HFFc6 (cell line): ENCODE data around the gene RNLS. TPM values are rescaled to one million over a fixed set of nuclear protein-coding genes. Genes with fewer than 3 reads are reported as not detected.

Experiments
- DNase-seq: peaks from one replicate; pipeline ENCODE4 v3.0.0-alpha.2; 2018
- H3K27ac Mint-ChIP-seq: 2 replicates; pipeline ENCODE4 v1.8.0; 2020; ENCODE audit warnings: mild to moderate bottlenecking, mixed read lengths
- H3K27me3 Mint-ChIP-seq: 2 replicates; pipeline ENCODE4 v1.8.0; 2021; ENCODE audit warnings: mild to moderate bottlenecking, moderate library complexity, mixed read lengths; ENCODE audit not compliant: insufficient read depth
- H3K36me3 Mint-ChIP-seq: 2 replicates; pipeline ENCODE4 v1.8.0; 2021; ENCODE audit warnings: low read depth, mixed read lengths
- H3K4me1 Mint-ChIP-seq: 2 replicates; pipeline ENCODE4 v1.8.0; 2020; ENCODE audit warnings: low read depth, mixed read lengths
- H3K4me3 Mint-ChIP-seq: 2 replicates; pipeline ENCODE4 v1.8.0; 2020; ENCODE audit warnings: mild to moderate bottlenecking, moderate library complexity, mixed read lengths
- H3K9me3 Mint-ChIP-seq: 2 replicates; pipeline ENCODE4 v1.8.0; 2020; ENCODE audit warnings: mild to moderate bottlenecking, mixed read lengths
- total RNA-seq, 6 experiments: library from RNA; stranded (reverse); fragmentation: NEBNext Ultra II Directional; extraction: Animal tissue kit (Norgen Biotek cat#: 25700); gene quantifications; 2 replicates in 1 of 6; 3 replicates in 5 of 6; pipeline ENCODE4 v1.2.3, GENCODE V29; 2021
- TF ChIP-seq, protein P1 (sequence below): fragments of 200-600 bp; sonication (generic); IDR thresholded peaks from 2 replicates; pipeline ENCODE4 v1.5.0; 2021; ENCODE audit warnings: antibody characterized with exemption, mild to moderate bottlenecking

Gene RNLS
- total RNA-seq, 6 experiments from 2014 or later, result 1.8 to 3.1 (median 2.4) TPM

DNA sequence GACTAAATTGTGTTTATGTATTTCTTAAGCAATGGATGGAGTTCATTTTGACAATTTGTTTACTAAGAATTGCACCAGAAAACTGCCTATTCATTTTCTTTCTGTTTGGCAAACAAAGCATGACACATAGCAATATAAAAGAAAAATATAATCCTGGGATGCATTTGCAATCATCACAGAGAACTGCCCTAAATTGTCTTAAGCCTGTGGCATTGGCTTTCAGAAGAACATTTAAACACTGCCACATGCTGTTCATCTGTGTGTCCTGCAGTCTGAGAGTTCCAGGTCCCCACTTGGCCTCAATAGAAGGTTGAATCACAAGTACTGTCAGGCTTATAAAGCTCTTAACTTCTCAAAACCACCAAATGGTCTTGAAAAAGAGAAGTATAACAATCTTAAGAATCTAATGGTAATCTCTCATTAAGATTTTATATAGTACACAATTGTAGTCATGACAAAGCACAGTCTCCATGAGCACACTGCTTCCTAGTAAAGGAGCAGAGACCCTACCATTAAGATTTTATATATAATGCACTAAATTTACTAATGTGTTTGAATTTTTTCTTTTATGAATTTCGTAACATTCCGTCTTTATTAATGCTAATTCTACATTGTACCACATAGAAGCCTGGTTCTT, 29.9 kb downstream of the RNLS start:
- Mint-ChIP-seq H3K4me1 (peaks cover 9% of the 10 kb centered on the region), H3K27ac (no peak overlapping the region), H3K27me3 (no peaks in the 10 kb centered on the region), H3K9me3 (no peaks in the 10 kb centered on the region), H3K4me3 (no peak overlapping the region), H3K36me3 (no peaks in the 10 kb centered on the region)
- TF ChIP-seq, protein P1, sequence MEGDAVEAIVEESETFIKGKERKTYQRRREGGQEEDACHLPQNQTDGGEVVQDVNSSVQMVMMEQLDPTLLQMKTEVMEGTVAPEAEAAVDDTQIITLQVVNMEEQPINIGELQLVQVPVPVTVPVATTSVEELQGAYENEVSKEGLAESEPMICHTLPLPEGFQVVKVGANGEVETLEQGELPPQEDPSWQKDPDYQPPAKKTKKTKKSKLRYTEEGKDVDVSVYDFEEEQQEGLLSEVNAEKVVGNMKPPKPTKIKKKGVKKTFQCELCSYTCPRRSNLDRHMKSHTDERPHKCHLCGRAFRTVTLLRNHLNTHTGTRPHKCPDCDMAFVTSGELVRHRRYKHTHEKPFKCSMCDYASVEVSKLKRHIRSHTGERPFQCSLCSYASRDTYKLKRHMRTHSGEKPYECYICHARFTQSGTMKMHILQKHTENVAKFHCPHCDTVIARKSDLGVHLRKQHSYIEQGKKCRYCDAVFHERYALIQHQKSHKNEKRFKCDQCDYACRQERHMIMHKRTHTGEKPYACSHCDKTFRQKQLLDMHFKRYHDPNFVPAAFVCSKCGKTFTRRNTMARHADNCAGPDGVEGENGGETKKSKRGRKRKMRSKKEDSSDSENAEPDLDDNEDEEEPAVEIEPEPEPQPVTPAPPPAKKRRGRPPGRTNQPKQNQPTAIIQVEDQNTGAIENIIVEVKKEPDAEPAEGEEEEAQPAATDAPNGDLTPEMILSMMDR, result peak; percentile 86
- peak; percentile 75 for DNase-seq

DNA sequence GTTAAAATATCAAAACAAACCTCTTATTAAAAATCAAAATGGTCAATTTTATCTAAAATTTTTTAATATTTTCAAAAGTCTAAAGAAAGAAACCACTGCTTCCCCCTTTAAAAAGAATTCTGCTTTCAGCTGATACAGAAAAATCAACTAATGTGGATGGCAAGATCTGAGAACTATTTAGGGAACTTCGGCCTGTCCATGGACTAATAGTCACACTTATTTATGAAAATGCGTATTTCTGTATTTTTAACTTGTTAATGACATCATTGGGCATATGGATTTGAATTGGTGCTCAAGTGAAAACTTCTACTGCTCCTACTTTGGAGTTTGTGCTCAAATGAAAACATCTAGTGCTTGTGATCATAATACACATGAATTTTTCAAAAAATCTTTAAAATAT, 31.9 kb downstream of the RNLS start:
- no peaks in the 10 kb centered on the region for H3K4me1 Mint-ChIP-seq
- no peaks in the 10 kb centered on the region for H3K36me3 Mint-ChIP-seq
- no peaks in the 10 kb centered on the region for H3K9me3 Mint-ChIP-seq
- no peaks in the 10 kb centered on the region for H3K27me3 Mint-ChIP-seq
- DNase-seq, result no peak
- TF ChIP-seq, protein P1, result no peak
- H3K27ac Mint-ChIP-seq, result no peak overlapping the region
- H3K4me3 Mint-ChIP-seq, result no peak overlapping the region

DNA sequence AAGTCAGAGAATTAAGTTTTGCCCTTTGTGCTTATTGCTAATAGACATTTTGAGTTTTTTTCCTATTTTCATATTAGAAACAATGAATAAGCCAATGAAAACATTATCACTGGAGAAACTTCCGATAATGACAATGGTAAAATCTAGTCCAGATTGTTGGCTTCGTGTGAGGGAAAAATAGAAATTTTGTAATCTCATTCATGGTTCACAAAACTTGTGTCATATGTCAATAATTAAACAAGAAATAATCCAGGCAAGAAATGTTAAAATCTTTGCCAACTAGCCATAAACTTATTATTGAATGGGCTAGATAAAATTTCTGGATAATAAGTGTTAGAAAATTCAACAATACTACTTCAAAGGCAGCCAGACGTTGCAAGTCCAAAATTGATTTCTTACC, 36.6 kb downstream of the RNLS start:
- no peak overlapping the region for H3K4me3 Mint-ChIP-seq
- no peaks in the 10 kb centered on the region for H3K27me3 Mint-ChIP-seq
- no peaks in the 10 kb centered on the region for H3K9me3 Mint-ChIP-seq
- no peak for DNase-seq
- no peaks in the 10 kb centered on the region; the same call in 1 of the 2 replicates for H3K4me1 Mint-ChIP-seq
- no peaks in the 10 kb centered on the region for H3K36me3 Mint-ChIP-seq
- TF ChIP-seq, protein P1, result no peak
- no peak overlapping the region for H3K27ac Mint-ChIP-seq

DNA sequence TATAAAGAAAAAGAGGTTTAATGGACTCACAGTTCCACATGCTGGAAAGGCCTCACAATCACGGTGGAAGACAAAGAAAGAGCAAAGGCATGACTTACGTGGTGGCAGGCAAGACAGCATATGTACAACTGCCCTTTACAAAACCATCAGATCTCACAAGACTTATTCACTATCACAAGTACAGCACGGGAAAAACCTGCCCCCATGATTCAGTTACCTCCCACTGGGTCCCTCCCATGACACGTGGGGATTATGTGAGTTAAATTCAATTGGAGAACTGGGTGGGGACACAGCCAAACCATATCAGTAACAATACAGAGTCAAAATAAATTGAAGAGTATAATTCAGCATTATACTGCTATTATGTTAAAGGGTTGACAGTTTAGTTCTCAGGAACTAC, 37.8 kb downstream of the RNLS start:
- Mint-ChIP-seq H3K4me1 (no peaks in the 10 kb centered on the region; the same call in 1 of the 2 replicates), H3K27me3 (no peaks in the 10 kb centered on the region), H3K9me3 (no peaks in the 10 kb centered on the region), H3K27ac (no peak overlapping the region), H3K4me3 (no peak overlapping the region), H3K36me3 (no peaks in the 10 kb centered on the region)
- no peak for DNase-seq
- TF ChIP-seq, protein P1, result no peak

DNA sequence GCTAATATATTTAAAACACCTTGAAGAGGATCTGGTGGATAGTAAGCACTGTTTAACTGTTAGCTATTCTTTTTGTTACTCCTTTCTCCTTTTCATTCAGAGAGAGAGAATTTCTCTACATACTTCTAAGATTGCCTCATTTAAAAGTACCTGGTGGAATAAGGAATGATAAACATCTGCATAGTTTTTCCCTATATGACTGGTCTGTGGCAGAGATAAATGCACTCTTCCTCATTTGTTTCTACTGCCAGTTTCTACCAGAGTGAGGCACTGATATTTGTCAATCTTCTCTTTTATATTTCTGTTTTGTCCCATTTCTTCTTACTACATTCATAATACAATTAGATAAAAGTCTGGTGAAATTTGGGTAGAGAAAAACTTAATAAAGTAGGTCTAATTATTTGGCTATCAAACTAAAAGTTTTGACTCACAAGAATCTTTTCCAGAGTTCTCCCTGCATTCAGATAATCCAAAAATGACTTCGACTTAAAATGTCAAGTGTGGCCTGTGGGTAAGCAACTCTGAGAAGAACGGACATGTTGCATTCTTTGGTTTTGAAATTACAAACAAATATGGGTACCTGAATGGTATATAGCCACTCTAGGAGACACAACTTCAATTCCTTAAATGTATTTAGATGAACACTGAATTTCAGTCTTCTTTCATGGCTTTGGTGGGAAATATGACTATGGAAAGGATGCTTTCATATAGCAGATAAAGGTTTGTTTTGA, 38.8 kb downstream of the RNLS start:
- H3K27me3 Mint-ChIP-seq, result no peaks in the 10 kb centered on the region
- no peak for DNase-seq
- TF ChIP-seq, protein P1, result no peak
- H3K27ac Mint-ChIP-seq, result no peak overlapping the region
- H3K4me3 Mint-ChIP-seq, result no peak overlapping the region
- H3K9me3 Mint-ChIP-seq, result no peaks in the 10 kb centered on the region
- H3K36me3 Mint-ChIP-seq, result no peaks in the 10 kb centered on the region
- no peaks in the 10 kb centered on the region; the same call in 1 of the 2 replicates for H3K4me1 Mint-ChIP-seq
